Activated CD4-positive, alpha-beta T cell treated with anti-CD3 and anti-CD28 coated beads for 24 hours (primary cell): ENCODE data around the gene KCNMB2.
"Not testable (repeated sequence)": the region's sequence is repeated elsewhere in the genome, so short reads cannot be mapped to it uniquely, and the experiment has no call there.

Experiments
- DNase-seq, 2 donors: peaks; one replicate each; pipeline ENCODE4 v3.0.0-alpha.2; 2020; ENCODE audit warnings: low read depth in 2 of 2

The KCNMB2 gene

GRCh38 chr3:178859900-178860436 lies 323.7 kb downstream of the KCNMB2 start:
- not testable (repeated sequence) for DNase-seq

GRCh38 chr3:178868681-178869080 lies 332.4 kb downstream of the KCNMB2 start:
- no peak for DNase-seq

- no peak for DNase-seq
Measured at GRCh38 chr3:178870085-178870484, 333.8 kb downstream of the KCNMB2 start.

- no peak for DNase-seq
Measured at GRCh38 chr3:178875157-178875556, 338.9 kb downstream of the KCNMB2 start.

GRCh38 chr3:178875836-178876235 lies 339.6 kb downstream of the KCNMB2 start:
- no peak for DNase-seq

GRCh38 chr3:178880274-178880673 lies 344.0 kb downstream of the KCNMB2 start:
- no peak for DNase-seq
